Ovary (tissue), 3 donors: ENCODE measurements around the gene SRGN.

Source experiments
- EP300 ChIP-seq: sonication (generic); formaldehyde crosslinking; IDR thresholded peaks from one replicate; pipeline ENCODE4 v1.6.1; 2017; ENCODE audit warnings: antibody characterized with exemption
- POLR2A ChIP-seq: fragments of 450-650 bp; IDR thresholded peaks from one replicate; pipeline ENCODE4 v1.6.1; 2017; ENCODE audit warnings: antibody characterized with exemption, mild to moderate bottlenecking, moderate library complexity
- TF ChIP-seq, protein P1 (sequence below), 3 donors: fragments of 450-650 bp in 2 of 3; fragments of 200-600 bp in 1 of 3; IDR thresholded peaks; one replicate each; pipeline versions ENCODE4 v1.5.1 to v1.8.0; 2016 to 2022; ENCODE audit warnings: antibody characterized with exemption in 3 of 3, mild to moderate bottlenecking in 1 of 3
- donor health status: DM: no; HTN: no; CAD: no.

DNA sequence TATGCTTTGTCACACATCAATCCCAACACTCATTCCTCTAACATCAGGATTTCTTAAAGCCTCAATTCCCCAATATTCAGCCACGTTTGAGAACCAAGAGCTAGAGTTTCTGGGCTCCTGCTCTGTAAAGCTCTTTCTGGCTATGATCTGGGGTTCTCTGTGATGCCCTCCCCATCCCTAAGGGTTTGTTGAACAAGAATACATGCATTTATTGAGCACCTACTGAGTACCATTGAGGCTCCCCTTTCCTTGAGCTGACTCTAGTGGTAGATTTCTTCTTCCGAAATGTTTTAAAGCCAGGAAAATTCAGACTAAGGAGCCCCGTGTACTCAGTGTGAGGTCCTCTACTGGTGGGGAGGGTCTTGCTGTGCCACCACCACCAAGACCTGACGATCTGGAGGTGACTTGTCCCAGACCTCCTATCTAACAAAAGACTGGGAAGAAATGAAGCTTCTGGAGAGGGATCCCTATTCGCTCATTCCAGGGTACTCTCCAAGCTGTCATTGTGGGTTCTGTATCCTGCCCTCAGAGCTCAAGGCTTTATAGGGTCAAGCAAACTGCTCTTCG, 23.1 kb upstream of the SRGN start:
- TF ChIP-seq, protein P1, sequence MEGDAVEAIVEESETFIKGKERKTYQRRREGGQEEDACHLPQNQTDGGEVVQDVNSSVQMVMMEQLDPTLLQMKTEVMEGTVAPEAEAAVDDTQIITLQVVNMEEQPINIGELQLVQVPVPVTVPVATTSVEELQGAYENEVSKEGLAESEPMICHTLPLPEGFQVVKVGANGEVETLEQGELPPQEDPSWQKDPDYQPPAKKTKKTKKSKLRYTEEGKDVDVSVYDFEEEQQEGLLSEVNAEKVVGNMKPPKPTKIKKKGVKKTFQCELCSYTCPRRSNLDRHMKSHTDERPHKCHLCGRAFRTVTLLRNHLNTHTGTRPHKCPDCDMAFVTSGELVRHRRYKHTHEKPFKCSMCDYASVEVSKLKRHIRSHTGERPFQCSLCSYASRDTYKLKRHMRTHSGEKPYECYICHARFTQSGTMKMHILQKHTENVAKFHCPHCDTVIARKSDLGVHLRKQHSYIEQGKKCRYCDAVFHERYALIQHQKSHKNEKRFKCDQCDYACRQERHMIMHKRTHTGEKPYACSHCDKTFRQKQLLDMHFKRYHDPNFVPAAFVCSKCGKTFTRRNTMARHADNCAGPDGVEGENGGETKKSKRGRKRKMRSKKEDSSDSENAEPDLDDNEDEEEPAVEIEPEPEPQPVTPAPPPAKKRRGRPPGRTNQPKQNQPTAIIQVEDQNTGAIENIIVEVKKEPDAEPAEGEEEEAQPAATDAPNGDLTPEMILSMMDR (IDR thresholded peaks at IDR 0.05), result no peak
- TF ChIP-seq POLR2A (no peak), EP300 (no peak)
